ENCODE results near the gene CDK11B.
A peak's percentile ranks its signal among the peaks of the same experiment; 100 is the strongest.
"Not testable (repeated sequence)": the region's sequence is repeated elsewhere in the genome, so short reads cannot be mapped to it uniquely, and the experiment has no call there.

Gene CDK11B

DNA sequence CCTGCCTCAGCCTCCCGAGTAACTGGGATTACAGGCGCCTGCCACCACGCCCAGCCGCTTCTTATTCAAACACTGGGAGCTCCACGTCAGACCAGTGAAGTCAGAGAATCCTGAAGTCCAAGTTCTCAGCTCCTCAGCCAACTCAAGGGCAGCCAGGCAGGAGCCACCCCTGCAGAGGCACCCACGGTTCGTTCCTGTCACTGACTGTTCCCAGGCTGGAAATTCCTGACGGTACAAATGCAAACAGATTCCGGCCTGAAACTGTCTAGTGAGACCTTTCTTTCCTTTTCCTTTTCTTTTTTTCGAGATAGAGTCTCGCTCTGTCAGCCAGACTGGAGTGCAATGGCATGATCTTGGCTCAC lies 22.1 kb upstream of the CDK11B start:
- no peak for DNase-seq

DNA sequence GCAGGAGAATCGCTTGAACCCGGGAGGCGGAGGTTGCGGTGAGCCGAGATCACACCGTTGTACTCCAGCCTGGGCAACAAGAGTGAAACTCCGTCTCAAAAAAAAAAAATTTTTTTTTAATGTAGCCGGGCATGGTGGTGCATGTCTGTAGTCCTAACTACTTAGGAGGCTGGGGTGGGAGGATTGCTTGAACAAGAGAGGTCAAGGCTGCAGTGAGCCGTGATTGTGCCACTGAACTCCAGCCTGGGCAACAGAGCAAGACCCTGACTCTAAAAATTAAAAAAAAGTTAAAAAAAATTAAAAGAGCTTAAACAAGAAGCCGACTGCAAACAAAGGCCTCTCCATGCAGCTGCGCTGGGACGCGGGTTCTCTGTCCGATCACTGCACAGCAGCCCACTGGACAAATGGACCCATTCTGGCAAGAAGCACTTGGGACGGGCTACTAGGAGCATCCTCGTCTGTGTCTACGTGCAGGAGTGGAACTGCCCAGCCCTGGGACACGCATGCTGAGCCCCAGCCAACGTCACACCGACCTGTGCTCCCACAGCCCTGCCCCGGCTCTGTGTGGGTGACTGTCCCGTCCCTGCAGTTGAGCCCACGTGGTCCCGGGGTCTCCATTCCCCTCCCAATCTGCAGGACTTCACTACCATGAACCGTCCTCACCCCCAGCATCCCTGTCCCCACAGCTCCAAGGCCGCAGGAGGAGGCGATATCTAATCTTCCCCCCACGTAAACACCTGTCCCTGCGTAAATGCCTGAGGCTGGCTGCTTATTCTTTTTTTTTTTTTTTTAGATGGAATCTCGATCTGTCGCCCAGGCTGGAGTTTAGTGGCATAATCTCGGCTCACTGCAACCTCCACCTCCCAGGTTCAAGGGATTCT lies 21.5 kb upstream of the CDK11B start:
- DNase-seq: no peak

DNA sequence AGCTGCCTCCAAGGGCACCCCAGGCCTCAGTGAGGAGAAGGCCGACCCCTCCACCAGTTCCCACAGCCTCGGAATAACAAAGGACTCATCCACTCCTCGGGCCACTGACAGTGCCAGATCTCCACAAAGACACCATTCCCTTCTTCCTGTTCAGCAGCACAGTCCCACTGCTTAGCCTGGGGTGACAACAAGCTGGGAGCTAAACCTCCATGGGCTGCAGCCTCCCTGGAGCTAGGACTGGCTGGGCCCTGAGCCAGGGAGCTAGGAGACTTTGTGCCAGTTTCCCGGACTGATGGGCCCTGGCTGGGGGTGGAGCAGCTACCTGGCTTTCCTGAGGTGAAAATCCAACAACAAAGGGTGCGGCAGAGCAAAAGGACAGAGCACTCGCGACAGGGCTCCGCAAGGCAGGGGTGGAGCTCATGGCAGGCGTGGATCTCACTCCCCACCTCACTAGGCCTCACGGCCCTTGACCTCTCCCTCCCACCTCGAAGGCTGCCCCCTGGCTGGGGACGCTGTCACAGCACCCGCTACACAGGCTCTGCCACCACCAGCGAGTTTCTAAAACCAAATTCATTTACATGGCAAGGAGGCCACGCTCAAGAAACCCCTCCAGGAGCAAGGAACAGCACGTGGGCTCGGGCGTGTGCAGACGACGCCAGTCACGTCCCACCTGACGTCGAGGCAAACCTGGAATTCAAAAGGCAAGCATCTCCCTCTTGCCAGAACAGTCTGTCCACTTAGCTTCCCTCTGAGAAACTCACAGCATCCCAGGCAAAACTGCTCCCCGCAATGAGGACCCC lies 20.0 kb upstream of the CDK11B start:
- peak; percentile 21 for DNase-seq

DNA sequence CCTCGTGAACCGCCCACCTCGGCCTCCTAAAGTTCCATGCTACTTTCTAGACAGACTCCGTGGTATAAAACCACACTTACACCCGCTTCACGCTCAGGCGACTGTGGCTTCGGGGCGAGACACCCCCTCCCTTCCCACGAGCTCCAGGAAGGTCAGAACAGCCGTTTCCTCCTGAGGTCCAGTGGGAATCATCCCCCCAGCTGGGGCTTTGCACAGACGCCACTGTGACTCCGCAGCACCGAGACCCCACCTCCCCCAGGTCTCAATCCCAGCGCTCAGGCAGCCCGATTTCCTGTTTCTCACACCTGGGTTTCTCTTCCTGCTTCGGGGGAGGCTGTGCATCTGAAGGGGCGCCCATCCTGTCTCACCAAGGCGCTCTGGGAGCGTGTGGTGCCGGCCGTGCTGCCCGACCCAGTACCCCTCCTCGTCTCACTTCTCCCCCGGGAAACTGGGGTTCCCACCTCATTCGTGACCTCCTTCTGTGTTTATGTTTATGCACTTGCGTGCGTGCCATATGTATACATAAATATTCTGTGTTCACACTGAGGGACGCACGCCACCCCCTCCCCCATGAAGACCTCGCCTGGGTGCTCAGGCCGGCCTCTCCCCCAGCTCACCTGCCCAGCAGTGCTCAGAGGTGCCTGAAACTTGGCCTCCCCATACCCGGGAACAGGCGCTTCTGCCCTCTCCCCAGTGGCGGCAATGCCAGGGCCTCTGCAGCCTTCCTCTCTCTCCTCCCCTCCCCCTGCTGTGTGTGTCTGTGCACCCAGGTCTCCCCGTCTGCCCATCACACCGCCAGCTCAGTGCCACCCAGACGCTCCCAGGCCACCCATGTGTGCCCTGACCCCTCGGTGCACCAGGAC lies 19.1 kb upstream of the CDK11B start:
- DNase-seq: peak; percentile 34

DNA sequence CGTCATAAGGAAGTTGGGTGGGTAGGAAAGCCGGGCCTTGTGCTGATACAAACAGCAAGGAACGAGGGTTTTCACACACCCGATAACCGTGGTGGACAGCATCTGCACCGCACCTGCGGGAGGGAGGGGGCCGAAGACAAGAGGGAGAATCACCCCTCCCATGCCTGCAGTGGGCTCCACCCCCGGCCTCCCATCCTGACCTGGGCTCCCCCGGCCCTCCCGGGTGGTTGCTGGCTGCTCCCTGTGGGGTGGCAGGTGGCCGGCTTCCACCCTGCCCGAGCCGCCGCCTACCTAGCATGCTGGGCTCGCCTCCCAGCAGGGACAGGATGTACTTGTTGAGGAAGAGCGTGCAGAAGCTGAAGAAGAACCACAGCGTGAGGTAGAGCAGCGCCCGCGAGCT lies 17.3 kb upstream of the CDK11B start:
- DNase-seq: not testable (repeated sequence)

DNA sequence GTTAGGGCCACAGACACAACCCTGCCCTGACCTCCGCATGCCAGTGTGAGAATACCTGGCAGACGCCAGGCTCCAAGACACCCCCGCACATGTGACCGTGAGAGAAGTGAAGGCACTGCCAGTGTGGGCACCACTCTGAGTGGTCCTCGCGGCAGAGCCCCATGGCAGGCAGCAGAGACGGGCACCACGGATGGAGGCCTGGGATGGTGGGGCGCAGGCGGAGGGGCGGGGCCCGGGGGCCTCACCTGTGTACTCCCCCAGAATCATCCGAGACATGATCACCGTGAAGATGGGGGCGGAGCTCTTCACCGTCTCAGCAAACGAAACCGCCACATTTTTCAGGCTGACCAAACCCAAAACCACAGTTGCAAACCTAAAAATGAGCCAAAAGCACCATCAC lies 16.4 kb upstream of the CDK11B start:
- not testable (repeated sequence) for DNase-seq

DNA sequence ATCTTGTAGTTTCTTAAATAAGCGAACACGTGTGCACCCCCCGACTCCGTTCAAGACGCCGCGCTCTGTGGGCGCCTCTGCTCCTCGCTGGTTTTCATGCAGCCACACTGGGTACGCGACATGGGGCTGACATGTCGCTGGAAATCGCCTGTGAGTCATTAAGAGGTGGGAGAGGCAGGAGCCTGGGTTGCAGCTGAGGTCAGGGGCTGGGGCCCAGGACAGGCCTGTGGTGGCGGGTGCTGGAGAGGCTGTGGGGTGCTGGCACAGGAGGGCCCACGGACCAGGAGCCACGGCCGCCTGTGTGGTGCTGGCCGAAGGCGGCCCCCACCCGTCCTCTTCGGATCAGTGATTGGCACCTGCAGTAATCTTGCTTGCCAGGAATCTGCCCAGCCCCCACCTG lies 16.0 kb upstream of the CDK11B start:
- not testable (repeated sequence) for DNase-seq

DNA sequence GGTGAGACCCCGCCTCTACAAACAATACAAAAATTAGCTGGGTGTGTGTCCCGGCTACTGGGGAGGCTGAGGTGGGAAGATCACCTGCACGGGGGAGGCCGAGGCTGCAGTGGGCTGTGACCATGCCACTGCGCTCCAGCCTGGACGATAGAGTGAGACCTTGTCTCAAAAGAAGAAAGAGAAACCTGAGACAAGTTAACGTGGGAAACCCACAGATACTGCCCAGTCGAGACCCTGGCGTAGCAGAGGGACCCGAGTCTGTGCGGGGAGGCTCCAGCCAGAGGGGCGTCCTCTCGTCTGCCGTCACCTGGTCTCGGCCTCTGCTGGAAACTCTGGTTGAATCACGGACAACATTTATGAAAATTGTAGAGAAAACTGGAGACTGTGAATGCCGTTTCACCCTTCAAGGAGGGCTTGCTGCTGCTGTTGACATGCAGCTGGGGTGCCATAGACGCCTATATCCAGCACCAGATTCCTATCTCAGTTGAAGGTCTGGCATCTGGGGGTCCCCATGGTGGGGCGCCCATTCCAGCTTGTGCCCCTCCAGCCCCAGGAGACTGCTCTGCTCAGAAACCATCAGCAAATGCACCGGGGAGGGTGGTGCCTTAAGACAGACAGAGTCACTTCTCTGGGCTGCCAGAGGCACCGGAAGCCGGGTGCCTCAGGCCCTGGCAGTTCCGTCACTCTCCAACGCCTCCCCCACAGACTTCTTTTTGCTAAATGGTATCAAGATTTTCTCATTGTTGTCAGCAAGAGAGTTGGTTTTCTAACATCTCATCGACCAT lies 13.6 kb upstream of the CDK11B start:
- no peak for DNase-seq

DNA sequence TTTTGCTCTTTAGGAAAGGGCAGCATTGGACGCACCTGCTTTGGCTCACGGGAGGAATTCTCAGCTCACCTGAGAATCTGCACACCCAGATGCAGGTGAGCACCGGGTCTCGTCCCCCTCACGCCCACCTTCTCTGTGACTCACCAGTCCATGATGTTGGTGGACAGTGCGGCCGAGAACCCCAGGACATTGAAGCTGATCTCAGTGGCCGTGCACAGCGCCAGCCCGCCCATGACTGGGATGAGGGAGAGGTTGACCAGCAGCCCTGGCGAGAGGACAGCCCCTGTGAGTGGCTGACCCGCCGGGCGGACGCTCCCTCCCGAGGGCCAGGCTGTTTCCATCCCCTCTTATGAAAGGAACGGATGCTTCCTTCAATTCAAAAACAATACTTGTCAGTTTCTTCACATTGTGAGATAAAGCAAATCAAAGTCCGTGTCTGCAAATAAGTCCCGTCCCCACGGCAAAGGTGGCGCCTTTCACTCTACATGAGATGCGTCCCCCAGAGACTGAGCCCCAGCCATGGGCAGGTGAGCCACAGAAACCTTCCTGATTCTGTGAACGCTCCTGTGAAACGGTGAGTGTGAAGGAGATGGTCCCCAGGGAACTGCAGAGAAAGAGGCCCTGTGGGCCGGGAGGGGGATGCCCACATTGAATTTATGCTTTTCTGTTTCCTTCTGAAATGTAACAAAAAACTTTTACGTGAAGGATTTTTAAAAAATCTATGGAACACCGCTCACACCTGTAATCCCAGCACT lies 12.7 kb upstream of the CDK11B start:
- no peak for DNase-seq

DNA sequence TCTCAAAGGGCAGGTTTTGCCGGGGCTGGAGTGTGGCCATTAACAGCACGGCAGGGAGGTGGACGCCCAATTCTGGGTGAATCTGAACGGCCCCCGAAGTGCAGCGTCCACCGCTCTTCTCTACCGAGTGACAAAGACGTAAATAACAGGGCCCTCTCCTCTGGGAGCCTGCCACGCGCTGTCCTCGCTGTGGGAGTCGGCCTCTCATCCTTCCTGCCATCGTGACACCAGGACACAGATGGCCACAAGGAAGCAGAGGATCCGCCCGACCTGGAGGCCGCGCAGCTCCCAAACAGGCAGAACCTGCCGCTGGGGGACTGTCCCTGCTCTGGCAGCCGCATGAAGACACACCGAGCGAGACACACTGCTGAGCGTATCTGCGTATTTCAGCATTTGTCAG lies 12.1 kb upstream of the CDK11B start:
- no peak for DNase-seq

DNA sequence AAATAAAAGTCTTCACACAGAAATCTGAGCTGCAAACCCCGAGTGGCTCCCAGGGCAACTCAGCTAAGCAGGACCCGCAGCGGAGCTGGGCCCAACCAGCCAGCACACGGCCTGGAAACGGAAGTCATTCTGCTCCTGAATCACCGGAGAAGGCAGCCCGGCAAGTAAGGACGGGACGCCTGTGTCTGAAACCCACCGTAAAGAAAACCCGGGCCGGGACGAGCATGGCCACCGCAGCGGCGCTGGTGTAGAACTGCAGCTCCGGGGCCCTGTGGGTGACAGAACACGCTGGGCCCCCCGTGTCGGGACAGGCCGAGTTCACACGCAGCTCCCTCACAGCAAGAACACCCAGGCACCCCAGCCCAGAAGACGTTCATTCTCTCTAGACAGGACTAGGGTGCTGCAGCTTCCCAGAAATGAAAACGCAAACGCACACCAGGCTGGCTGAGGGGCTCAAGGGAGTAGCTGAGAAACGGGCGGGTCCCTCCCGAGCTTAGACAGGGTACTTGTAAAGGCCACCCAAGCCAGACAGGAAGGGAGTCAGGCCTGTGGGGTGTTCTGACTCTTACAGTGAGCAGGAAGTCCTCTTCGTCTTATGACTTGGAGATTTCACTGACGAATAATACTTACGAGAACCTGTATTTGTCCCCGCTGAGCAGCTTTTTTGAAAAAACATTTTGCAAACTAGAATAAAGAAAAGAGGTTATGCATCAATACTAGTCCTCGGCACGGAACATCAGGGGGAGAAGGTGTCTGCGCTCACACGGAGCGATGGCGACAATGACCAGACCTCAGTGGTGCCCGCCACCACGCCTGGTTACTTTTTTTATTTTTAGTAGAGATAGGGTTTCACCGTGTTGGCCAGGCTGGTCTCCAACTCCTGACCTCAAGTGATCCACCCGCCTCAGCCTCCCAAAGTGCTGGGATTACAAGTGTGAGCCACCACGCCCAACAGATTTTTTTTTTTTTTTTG lies 10.9 kb upstream of the CDK11B start:
- DNase-seq: no peak

DNA sequence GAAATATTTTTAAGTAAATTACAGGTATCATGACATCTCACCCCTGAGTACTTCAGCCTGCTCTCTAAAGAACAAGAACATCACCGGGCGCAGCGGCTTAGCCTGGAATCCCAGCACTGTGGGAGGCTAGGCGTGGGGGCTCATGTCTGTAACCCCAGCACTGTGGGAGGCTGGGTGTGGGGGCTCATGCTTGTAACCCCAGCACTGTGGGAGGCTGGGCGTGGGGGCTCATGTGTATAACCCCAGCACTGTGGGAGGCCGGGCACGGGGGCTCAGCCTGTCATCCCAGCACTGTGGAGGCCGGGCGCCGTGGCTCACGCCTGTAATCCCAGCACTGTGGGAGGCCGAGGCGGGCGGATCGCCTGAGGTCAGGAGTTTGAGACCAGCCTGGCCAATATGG lies 7.7 kb upstream of the CDK11B start:
- no peak for DNase-seq

DNA sequence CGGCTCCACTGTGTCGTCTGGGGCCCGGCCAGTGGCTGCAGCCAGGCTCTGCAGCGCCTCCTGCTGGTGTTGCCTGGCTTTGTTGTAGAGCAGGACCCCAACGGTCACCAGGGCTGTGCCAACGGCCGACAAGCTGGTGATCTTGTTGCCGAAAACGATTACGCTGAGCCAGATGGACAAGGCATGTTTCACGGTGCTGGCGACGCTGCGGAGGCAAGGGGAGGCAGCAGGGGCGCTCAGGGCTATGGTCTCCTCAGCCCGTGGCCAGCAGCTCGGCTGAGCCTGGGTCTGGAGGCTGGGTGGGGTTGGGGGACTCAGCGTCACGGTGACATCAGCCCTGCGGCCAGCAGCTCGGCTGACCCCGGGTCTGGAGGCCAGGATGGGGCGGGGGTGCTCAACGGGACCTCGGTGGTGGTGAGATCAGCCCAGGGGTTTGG lies 7.0 kb upstream of the CDK11B start:
- peak; percentile 27 for DNase-seq

DNA sequence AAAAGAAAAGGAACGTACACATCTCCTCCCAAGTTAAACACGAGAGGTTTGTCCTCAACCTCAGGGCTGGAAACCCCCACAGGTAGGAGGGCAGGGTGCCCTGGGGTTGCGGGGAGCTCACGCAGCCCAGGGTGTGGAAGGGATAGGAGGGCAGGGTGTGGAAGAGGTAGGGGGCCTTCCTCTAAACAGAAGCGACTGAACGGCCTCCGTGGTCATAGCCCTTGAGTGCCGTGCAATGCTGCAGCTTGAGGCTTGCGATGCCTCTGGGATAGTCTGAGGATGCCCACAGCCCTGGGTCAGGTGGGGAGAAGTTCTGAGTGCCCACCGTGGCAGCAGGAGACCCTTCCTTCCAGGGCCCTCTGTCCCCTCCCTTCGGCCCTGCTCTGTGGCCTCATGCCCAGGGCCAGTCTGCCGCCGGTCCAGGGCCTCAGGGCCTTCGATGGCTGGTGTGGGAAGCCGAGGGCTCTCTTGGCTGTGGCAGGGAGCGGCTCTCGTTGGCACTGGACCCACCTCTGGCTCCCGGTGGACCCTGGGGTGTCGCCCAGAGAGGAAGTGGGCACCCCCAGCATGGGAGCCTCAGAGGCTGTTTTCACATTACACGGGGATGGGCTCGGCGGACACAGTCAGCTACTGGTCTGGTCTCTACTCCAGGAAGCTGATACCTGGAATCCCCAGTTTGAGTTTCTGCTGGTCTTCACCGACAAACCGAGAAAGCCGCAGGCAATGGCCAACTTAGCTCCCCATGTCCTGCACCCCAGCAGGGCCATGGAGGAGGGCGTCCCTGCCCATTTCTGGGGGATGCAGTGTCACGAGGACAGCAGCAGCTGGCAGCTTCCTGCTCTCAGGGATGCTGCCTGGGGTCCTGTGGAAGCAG lies 6.4 kb upstream of the CDK11B start:
- no peak for DNase-seq

DNA sequence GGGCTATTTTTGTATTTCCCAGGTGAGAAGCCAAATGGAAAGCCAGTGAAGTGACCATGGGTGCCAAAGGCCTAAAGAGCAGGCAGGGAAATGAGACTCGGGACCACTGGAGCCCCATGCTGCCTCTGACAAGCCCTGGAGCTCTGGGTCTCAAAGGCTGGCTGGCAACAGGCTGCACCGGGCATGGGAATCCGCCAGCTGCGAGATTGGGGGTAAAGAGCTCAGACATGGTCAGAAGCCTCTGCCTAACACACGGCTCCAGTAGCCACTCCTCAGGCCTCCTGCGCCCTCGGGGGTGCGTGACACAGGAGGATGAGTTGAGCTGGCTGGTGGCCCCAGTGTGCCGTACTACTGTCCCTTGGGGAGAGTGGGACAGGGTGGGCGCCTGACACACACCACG lies 5.5 kb upstream of the CDK11B start:
- not testable (repeated sequence) for DNase-seq

DNA sequence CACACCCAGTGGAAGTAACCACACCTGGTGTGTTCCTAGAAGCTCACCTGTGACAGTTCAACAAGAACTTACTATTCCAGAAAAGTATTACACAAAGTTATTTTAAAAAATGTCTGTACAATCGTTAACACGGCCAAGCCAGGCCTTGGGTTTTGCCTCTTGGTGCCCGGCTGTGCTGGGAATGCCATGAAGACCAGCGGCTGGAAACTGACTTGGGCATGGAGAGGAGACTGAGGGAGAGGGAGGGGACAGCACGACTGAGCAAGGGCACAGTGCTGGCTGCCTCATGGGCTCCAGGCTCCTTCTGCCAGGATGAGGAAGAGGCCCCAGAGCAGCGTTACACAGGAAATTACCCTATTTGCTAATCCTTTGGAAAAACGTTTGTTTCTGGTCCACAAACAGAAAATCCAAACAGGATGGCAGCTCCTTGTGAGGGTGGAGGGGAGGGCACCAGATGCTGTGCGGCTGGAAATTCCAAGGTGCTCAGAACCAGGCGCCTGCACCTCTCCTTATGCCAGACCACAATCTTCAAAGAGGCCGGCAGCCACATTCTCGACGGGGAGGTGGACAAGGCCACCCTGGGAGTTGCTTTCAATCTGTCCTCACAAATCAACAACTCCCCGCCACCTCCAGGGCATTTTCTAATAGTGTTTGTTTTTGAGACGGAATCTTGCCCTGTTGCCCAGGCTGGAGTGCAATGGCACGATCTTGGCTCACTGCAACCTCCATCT lies 4.2 kb upstream of the CDK11B start:
- not testable (repeated sequence) for DNase-seq

DNA sequence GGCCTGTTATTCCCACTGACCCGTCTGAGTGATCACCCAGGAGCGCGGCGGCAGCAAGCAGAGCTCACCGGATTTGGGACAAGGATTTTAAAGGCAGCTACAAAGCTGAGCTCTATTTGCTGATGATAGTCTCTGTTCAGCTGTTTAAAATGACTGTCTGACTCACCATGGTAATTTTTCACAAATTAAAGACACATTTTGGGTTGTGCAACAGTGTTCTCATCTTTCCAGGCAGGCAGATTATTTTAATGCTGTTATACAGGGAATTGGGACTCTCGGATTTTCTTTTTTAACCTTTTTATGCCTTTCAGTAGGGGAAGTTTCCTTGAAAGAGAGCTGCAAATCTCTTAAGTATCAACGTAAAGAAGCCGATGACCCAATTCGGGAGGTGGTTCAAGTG lies 3.6 kb upstream of the CDK11B start:
- DNase-seq: not testable (repeated sequence)

DNA sequence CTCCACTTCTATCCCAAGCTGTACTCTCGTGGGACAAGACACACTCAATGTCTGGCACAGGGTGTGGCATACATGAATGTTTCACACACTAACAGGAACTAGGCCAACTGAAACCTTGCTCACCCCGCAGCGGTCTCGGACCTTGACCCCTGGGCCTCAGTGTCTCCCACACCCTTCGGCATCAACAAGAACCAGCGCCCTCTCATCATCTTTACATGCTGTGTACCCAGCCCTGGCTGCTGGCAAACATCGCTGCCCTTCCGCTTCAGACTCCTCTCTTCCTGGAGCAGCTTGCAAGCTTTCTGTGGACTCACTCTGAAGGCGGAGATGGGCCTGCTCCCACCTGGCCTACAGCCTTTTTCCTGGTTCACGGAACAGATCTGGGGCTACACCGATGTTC lies 10.5 kb downstream of the CDK11B start:
- DNase-seq: not testable (repeated sequence)

All from T-helper 9 cell (primary cell).